Inflammatory macrophage treated with lipopolysaccharide for 4 hours (primary cell): Measurements from ENCODE around the gene MAT1A.
"Not testable (repeated sequence)": the region's sequence is repeated elsewhere in the genome, so short reads cannot be mapped to it uniquely, and the experiment has no call there.

Experiments
- DNase-seq: peaks from one replicate; pipeline ENCODE4 v3.0.0-alpha.2; 2020

Gene MAT1A

DNA sequence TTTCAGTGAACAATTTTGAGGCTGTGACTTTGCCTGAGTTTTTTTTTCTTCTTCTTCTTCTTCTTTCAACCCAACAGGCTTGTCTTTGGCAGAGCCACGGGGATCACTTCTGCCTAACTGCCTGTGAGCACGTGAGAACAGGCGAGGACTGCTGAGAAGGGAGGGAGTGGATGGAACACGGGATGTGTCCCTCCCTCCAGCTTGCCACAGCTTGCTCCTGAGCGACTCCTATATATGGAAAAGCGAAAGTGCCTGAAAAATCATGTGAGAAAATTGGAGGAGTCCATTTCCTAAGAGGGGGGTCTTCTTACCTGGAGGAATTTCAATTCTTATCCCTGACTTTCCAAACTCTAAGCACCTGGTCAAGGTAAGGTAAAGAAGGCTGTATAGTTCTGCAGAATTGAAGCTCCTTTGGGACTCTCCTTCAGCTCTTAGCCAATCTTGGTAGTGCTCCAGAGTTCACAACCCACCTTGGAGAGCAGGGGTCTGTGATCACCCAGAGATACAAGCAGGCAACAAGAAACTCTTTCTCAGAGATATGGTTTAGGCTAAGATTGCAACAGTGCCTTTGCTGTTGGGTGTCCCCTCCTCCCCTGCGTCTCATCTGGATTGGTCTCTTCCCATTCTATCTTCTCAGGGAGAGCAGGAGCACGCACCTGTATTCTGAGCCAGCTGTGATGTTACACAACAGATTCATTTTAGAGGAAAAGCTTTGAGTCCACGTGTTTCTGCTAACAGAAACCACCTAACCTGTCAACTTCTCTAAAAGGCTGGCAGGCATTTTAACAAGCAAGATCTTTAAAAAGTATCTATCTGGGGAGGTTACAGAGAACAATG lies at the start of gene MAT1A:
Gene MAT1A (minus strand): TSS at position 208 of the 837 bp plus-strand sequence. CDS start 235 bp downstream, outside the sequence.
- DNase-seq, result peak; percentile 4

DNA sequence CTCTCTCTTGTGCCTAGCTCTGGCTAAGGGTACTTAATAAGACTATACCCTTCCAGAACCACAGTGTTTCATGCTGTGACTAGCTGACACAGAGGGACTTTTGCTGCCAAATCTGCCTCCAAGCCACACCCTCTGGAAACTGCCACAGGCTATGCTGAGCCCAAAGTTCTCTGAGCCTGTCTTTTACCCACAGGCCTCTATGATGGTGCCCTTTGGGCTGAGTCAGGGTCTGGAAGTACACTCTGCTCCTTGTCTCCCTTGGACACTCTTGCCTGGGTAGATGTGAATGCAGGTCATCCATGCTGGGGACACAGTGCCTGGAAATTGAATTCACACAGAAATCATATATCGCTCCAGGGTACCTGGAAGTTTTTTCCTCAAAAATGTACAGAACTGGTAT lies 44.5 kb upstream of the MAT1A start:
- no peak for DNase-seq

- DNase-seq, result no peak
Observed at GRCh38 chr10:80324891-80325364, 35.5 kb upstream of the MAT1A start.

GRCh38 chr10:80324086-80324485 lies 34.6 kb upstream of the MAT1A start:
- no peak for DNase-seq

GRCh38 chr10:80323311-80323710 lies 33.9 kb upstream of the MAT1A start:
- DNase-seq, result no peak

- no peak for DNase-seq
Observed at GRCh38 chr10:80322711-80323110, 33.3 kb upstream of the MAT1A start.

DNA sequence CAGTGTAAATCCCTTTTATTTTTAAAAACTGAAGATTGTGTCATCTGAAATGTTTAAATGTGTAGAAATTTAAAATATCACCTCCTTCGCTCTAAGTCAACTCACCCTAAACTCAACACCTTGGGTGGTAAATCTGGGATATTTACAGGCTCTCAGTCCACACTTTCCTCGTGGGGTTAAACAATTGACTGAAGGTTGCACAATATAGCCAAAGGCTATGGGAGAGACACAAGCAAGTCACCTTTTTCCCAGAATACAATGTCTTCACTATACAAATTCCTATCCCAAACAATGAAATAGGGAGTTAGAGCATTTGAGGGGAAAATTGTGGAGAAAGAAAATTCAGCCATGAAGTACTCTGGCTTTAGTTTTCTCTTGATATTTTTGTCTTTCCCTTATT lies 32.7 kb upstream of the MAT1A start:
- DNase-seq, result no peak

- DNase-seq, result no peak
Observed at GRCh38 chr10:80321183-80321582, 31.7 kb upstream of the MAT1A start.

- no peak for DNase-seq
Observed at GRCh38 chr10:80320377-80320776, 30.9 kb upstream of the MAT1A start.

- no peak for DNase-seq
Observed at GRCh38 chr10:80319725-80320290, 30.4 kb upstream of the MAT1A start.

GRCh38 chr10:80319318-80319717 lies 29.9 kb upstream of the MAT1A start:
- no peak for DNase-seq

GRCh38 chr10:80318742-80319141 lies 29.3 kb upstream of the MAT1A start:
- DNase-seq, result no peak

- DNase-seq, result no peak
Observed at GRCh38 chr10:80315391-80315790, 25.9 kb upstream of the MAT1A start.

DNA sequence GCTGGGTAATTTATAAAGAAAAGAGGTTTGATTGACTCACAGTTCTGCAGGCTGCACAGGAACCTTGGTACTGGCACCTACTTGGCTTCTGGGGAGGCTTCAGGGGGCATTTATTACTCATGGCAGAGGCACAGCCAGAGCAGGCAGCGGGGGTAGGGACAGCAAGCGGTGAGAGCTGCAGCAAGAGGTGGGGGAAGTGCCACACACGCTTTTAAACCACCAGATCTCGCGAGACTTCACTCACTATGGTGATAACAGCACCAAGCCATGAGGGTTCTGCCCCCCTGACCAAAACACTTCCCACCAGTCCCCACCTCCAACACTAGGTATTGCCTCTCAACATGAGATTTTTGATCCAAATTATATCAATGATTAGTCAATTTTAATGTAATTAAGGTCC lies 24.1 kb upstream of the MAT1A start:
- no peak for DNase-seq

GRCh38 chr10:80305989-80306388 lies 16.5 kb upstream of the MAT1A start:
- not testable (repeated sequence) for DNase-seq

DNA sequence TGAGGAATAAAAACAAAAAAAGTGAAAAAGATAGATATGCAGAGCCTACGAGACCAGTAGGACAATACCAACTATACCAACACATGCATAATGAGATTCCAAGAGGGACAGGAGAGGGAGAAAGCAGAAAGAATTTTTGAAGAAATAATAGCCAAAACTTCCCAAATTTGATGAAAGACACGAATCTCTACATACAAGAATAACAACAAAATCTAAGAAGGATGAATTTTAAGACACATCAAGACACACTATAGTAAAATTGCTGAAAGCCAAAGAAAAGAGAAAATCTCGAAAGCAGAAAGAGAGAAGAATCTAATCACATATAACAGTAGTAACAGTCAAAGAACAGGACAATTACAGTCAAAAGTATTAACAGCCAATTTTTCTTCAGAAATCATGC lies 7.5 kb upstream of the MAT1A start:
- DNase-seq, result no peak

GRCh38 chr10:80292607-80293239 lies 3.3 kb upstream of the MAT1A start:
- DNase-seq, result no peak

DNA sequence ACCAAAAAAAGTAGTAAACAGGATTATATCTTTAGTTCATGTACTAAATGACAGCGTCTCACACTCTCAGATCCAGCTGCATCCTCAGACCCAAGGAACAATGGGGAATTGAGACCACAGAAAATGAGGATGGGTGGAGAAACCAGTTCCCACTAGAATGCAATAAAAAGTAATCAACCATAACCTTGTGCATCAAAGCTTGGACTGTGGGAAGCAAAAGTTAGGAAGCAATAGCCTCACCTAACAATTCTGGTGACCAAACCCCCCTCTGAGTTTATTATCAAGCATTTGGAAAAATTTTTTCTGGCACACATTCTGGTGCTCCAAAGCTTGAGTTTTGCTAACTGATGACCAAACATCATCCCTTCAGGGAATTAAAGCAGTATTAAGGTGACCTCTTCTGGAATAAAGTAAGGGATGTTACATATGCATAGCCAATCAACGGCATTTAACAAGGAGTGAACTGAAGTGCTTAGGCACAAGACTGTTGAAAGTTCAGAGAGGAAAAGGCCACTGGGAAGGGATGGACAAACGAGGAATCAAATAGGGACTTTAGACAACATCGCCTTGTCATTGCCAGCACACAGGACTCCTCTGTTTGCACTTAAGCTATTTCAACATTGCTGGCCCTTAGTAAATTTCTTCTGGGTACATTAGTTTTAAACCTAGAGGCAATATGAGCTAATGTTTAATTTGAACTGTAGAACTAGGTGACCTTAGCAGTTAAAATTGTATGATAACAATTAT lies 1.2 kb upstream of the MAT1A start:
- DNase-seq, result no peak

DNA sequence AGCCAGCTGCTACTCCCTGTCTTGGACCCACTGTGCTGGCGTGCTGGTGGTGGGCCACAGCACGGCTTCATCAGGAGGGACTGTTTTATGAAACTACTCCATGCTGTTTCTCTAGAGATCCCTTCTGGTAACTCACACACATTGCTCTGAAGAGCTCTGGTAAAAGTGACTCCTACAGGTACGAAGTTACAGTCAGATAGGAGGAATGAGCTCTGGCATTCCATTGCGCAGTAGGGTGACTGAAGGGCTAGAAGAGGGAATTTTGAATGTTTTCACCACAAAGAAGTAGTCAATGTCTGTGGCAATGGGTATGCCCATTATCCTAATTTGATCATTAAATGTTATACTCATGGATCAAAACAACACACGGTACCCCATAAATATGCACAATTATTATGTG lies 609 bp downstream of the MAT1A start:
- DNase-seq, result no peak

DNA sequence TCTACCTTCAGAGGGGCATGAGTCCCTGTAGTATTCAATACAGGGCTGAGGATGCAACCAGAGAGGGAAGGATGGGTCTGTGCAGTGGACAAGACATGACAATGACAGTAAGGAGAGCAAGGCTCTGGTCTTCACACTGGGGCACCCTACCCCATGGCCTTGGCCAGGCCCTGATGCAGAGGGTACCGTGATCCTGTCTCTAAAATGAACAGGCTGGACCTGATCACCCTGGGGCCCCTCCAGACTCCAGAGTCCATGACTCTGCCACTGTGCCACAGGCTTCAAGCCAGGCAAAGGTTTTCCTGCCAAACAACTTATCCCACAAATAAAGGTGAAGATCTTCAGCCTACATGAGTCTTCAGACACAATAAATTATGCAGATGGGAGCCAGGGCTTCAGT lies 4.9 kb downstream of the MAT1A start:
- DNase-seq, result no peak

- no peak for DNase-seq
Observed at GRCh38 chr10:80283536-80284199, 5.8 kb downstream of the MAT1A start.

- no peak for DNase-seq
Observed at GRCh38 chr10:80283119-80283518, 6.3 kb downstream of the MAT1A start.
